HG02970 (cell line): ENCODE data around the gene ALDOB.

ENCODE experiments used
- ATAC-seq: cut with Tn5 transposase; IDR thresholded peaks from one replicate; pipeline ENCODE4 v1.9.1; 2021; ENCODE audit warnings: mild to moderate bottlenecking, moderate library complexity, moderate number of reproducible peaks; ENCODE audit not compliant: unreplicated experiment, low FRiP score

Gene ALDOB

GRCh38 chr9:101435601-101436079 lies at the start of gene ALDOB:
ALDOB (minus strand) TSS chr9:101435774; CDS start chr9:101430887, 4,887 bp downstream.
- no peak for ATAC-seq

- no peak for ATAC-seq
Observed at GRCh38 chr9:101484046-101484445, 48.5 kb upstream of the ALDOB start.

- ATAC-seq, result no peak
Observed at GRCh38 chr9:101481261-101481660, 45.7 kb upstream of the ALDOB start.

- no peak for ATAC-seq
Observed at GRCh38 chr9:101480386-101480785, 44.8 kb upstream of the ALDOB start.

GRCh38 chr9:101479338-101480030 lies 43.9 kb upstream of the ALDOB start:
- no peak for ATAC-seq

- no peak for ATAC-seq
Observed at GRCh38 chr9:101478906-101479305, 43.3 kb upstream of the ALDOB start.

GRCh38 chr9:101478444-101478843 lies 42.9 kb upstream of the ALDOB start:
- ATAC-seq, result no peak

GRCh38 chr9:101477736-101478135 lies 42.2 kb upstream of the ALDOB start:
- no peak for ATAC-seq

- no peak for ATAC-seq
Observed at GRCh38 chr9:101477214-101477613, 41.6 kb upstream of the ALDOB start.

GRCh38 chr9:101476576-101477208 lies 41.1 kb upstream of the ALDOB start:
- no peak for ATAC-seq

GRCh38 chr9:101472891-101473290 lies 37.3 kb upstream of the ALDOB start:
- ATAC-seq, result no peak

- ATAC-seq, result no peak
Observed at GRCh38 chr9:101470929-101471328, 35.4 kb upstream of the ALDOB start.

GRCh38 chr9:101470021-101470420 lies 34.4 kb upstream of the ALDOB start:
- ATAC-seq, result no peak

GRCh38 chr9:101469026-101469425 lies 33.5 kb upstream of the ALDOB start:
- ATAC-seq, result no peak

GRCh38 chr9:101468116-101468515 lies 32.5 kb upstream of the ALDOB start:
- ATAC-seq, result no peak

GRCh38 chr9:101467690-101468089 lies 32.1 kb upstream of the ALDOB start:
- no peak for ATAC-seq

GRCh38 chr9:101466863-101467262 lies 31.3 kb upstream of the ALDOB start:
- ATAC-seq, result no peak

- ATAC-seq, result no peak
Observed at GRCh38 chr9:101465326-101465915, 29.8 kb upstream of the ALDOB start.

- no peak for ATAC-seq
Observed at GRCh38 chr9:101463397-101463796, 27.8 kb upstream of the ALDOB start.

- no peak for ATAC-seq
Observed at GRCh38 chr9:101462558-101462957, 27.0 kb upstream of the ALDOB start.

GRCh38 chr9:101460965-101461364 lies 25.4 kb upstream of the ALDOB start:
- no peak for ATAC-seq
